GM12891 (cell line): ENCODE data around the gene CES2.
"Not testable (repeated sequence)": the region's sequence is repeated elsewhere in the genome, so short reads cannot be mapped to it uniquely, and the experiment has no call there.

Experiments used
- PAX5 ChIP-seq: IDR thresholded peaks from 2 replicates; pipeline ENCODE4 v1.6.1; 2011; ENCODE audit warnings: low read length, moderate library complexity, mild to moderate bottlenecking; ENCODE audit not compliant: insufficient read depth, severe bottlenecking
- POLR2A ChIP-seq: IDR thresholded peaks from 2 replicates; pipeline ENCODE4 v1.6.1; 2011; ENCODE audit warnings: low read depth, low read length, control low read depth
- POLR2AphosphoS5 ChIP-seq: IDR thresholded peaks from 2 replicates; pipeline ENCODE4 v1.6.1; 2011; ENCODE audit warnings: low read depth, low read length, control low read depth
- POU2F2 ChIP-seq: IDR thresholded peaks from 2 replicates; pipeline ENCODE4 v1.6.1; 2011; ENCODE audit warnings: low read depth, mild to moderate bottlenecking, control low read depth, low read length, moderate library complexity
- SPI1 ChIP-seq: IDR thresholded peaks from 2 replicates; pipeline ENCODE4 v1.6.1; 2011; ENCODE audit warnings: low read depth, low read length, control low read depth
- TAF1 ChIP-seq: IDR thresholded peaks from 2 replicates; pipeline ENCODE4 v1.6.1; 2011; ENCODE audit warnings: low read depth, low read length, control low read depth

DNA sequence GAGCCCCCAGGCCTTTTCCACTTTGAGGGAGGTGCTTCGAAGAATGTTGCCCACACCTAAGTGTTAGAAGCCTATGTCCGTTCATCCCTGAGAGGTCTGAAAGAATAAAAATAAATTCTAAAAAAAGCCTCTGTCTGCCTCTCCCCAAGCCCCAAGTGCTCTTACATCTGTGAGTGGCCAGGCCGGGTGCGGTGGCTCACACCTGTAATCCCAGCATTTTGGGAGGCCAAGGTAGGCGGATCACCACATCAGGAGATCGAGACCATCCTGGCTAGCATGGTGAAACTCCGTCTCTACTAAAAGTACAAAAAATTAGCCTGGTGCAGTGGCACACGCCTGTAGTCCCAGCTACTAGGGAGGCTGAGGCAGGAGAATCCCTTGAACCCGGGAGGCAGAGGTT is 9.7 kb downstream of the CES2 start:
- not testable (repeated sequence) for TF ChIP-seq TAF1, POLR2A, POLR2AphosphoS5, POU2F2, PAX5, SPI1
